NCI-H2196 (cell line): ENCODE measurements around the gene GTF2B.
"Not testable (repeated sequence)": the region's sequence is repeated elsewhere in the genome, so short reads cannot be mapped to it uniquely, and the experiment has no call there.

Experiments
- DNase-seq: peaks from one replicate; lab custom pipeline; 2025; ENCODE audit not compliant: unreplicated experiment; lab: John Stamatoyannopoulos, UW

The GTF2B gene

GRCh38 chr1:88885933-88886332 is 5.4 kb downstream of the GTF2B start:
- DNase-seq, result no peak

- no peak for DNase-seq
Observed at GRCh38 chr1:88883156-88883555, 8.2 kb downstream of the GTF2B start.

- not testable (repeated sequence) for DNase-seq
Observed at GRCh38 chr1:88880717-88881116, 10.7 kb downstream of the GTF2B start.

- no peak for DNase-seq
Observed at GRCh38 chr1:88878731-88879130, 12.6 kb downstream of the GTF2B start.

- DNase-seq, result no peak
Observed at GRCh38 chr1:88877911-88878310, 13.5 kb downstream of the GTF2B start.

- peak; percentile 30 for DNase-seq
Observed at GRCh38 chr1:88877382-88877825, 14.0 kb downstream of the GTF2B start.

GRCh38 chr1:88876573-88877365 is 14.6 kb downstream of the GTF2B start:
- no peak for DNase-seq

- no peak for DNase-seq
Observed at GRCh38 chr1:88875595-88875994, 15.8 kb downstream of the GTF2B start.

- DNase-seq, result no peak
Observed at GRCh38 chr1:88873737-88874349, 17.5 kb downstream of the GTF2B start.

- not testable (repeated sequence) for DNase-seq
Observed at GRCh38 chr1:88869644-88870043, 21.7 kb downstream of the GTF2B start.

- no peak for DNase-seq
Observed at GRCh38 chr1:88867743-88868521, 23.4 kb downstream of the GTF2B start.

GRCh38 chr1:88851303-88852063 is 39.9 kb downstream of the GTF2B start:
- no peak for DNase-seq

- no peak for DNase-seq
Observed at GRCh38 chr1:88847643-88848042, 43.7 kb downstream of the GTF2B start.

- DNase-seq, result no peak
Observed at GRCh38 chr1:88825721-88826120, 65.6 kb downstream of the GTF2B start.

- DNase-seq, result not testable (repeated sequence)
Observed at GRCh38 chr1:88819642-88820041, 71.7 kb downstream of the GTF2B start.

- DNase-seq, result no peak
Observed at GRCh38 chr1:88813471-88813870, 77.9 kb downstream of the GTF2B start.

GRCh38 chr1:88812366-88812765 is 79.0 kb downstream of the GTF2B start:
- DNase-seq, result no peak

GRCh38 chr1:88803444-88803843 is 87.9 kb downstream of the GTF2B start:
- DNase-seq, result no peak

- no peak for DNase-seq
Observed at GRCh38 chr1:88802950-88803349, 88.4 kb downstream of the GTF2B start.
